ENCODE measurements around the gene RPS29. TPM values are rescaled to one million over a fixed set of nuclear protein-coding genes. Genes with fewer than 3 reads are reported as not detected.

The RPS29 gene
- total and polyA plus RNA-seq, 9 of the 15 experiments (the other 6 are each of a cell fraction or from before 2014, with no cell fraction given) = 1,545 to 5,012 (median 2,448) TPM

DNA sequence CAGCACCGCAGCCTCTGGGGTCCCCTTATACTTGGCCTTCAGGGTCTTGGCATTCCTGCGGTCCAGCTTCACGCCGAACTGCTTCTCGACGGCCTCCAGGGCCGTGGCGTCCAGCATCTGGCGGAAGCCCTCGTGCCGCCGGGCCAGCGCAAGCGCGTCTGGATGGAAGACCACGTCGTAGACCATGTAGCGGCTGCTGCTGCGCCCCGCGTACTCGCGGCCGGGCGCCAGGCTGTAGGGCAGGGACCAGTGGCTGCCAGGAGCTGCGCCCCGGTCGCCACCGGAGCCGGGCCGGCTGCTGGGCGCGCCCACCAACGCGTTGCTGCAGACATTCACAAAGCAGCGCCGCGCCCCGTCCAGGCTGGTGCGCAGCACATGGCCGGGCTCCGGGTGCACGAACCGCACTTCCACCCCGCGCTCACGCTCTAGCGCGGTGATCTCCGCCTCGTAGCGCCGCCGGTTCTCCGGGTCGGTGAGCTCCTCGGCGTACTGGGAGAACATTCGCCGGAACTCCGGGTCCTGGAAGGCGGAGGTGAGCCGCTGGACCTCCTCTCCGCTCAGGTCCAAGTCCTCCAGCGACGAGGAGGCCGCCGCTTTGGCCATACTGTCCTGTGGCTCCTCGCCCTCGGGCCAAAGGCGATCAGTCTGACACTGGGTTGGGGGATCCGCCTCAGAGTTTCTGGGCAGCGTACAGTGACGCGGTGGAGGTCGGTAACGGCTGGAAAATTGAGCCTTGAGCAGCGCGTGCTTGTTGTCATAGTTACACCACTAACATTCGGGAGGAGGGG lies 48.6 kb upstream of the RPS29 start, which contains the start of gene DNAAF2 (continued):
- TF ChIP-seq, protein P1, sequence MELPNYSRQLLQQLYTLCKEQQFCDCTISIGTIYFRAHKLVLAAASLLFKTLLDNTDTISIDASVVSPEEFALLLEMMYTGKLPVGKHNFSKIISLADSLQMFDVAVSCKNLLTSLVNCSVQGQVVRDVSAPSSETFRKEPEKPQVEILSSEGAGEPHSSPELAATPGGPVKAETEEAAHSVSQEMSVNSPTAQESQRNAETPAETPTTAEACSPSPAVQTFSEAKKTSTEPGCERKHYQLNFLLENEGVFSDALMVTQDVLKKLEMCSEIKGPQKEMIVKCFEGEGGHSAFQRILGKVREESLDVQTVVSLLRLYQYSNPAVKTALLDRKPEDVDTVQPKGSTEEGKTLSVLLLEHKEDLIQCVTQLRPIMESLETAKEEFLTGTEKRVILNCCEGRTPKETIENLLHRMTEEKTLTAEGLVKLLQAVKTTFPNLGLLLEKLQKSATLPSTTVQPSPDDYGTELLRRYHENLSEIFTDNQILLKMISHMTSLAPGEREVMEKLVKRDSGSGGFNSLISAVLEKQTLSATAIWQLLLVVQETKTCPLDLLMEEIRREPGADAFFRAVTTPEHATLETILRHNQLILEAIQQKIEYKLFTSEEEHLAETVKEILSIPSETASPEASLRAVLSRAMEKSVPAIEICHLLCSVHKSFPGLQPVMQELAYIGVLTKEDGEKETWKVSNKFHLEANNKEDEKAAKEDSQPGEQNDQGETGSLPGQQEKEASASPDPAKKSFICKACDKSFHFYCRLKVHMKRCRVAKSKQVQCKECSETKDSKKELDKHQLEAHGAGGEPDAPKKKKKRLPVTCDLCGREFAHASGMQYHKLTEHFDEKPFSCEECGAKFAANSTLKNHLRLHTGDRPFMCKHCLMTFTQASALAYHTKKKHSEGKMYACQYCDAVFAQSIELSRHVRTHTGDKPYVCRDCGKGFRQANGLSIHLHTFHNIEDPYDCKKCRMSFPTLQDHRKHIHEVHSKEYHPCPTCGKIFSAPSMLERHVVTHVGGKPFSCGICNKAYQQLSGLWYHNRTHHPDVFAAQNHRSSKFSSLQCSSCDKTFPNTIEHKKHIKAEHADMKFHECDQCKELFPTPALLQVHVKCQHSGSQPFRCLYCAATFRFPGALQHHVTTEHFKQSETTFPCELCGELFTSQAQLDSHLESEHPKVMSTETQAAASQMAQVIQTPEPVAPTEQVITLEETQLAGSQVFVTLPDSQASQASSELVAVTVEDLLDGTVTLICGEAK (IDR thresholded peaks at IDR 0.05) = no peak
- TF ChIP-seq, protein P1 (CRISPR knock-in tag; IDR thresholded peaks at IDR 0.05) = no peak
- no peak for TF ChIP-seq ZKSCAN3 (CRISPR knock-in tag; IDR thresholded peaks at IDR 0.05)
- peak; percentile 64; the same call in 1 of the 2 replicates for TF ChIP-seq L3MBTL2 (IDR thresholded peaks at IDR 0.05)
- TF ChIP-seq, protein P2, sequence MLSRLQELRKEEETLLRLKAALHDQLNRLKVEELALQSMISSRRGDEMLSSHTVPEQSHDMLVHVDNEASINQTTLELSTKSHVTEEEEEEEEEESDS (CRISPR knock-in tag; IDR thresholded peaks at IDR 0.05) = no peak
- peak in 1 of 2 experiments; percentile 58; a peak in 1 of 4 replicates for TF ChIP-seq TEAD1 (CRISPR knock-in tag; IDR thresholded peaks at IDR 0.05)
- no peak for TF ChIP-seq ZNF224 (CRISPR knock-in tag; IDR thresholded peaks at IDR 0.05)
- TF ChIP-seq TCF7L2 (IDR thresholded peaks at IDR 0.05; ENCODE audit: low read depth, low read length) = no peak
- no peak for TF ChIP-seq ZNF41 (CRISPR knock-in tag; conservative IDR thresholded peaks at IDR 0.05)
- 0 out of 2 replicates have a peak, but pooled peaks have one; percentile 12 for TF ChIP-seq MXI1 (IDR thresholded peaks at IDR 0.05; ENCODE audit: low read depth, low read length)
- no peak for TF ChIP-seq RUNX1 (IDR thresholded peaks at IDR 0.05; ENCODE audit: low read depth)
- TF ChIP-seq TCFL5 (CRISPR knock-in tag; conservative IDR thresholded peaks at IDR 0.05) = no peak
- TF ChIP-seq RBBP5 (IDR thresholded peaks at IDR 0.05; ENCODE audit: borderline replicate concordance, insufficient read depth, low read length, poor library complexity, severe bottlenecking) = peak; percentile 9
- no peak for TF ChIP-seq ZNF431 (CRISPR knock-in tag; IDR thresholded peaks at IDR 0.05)
- TF ChIP-seq, protein P3, sequence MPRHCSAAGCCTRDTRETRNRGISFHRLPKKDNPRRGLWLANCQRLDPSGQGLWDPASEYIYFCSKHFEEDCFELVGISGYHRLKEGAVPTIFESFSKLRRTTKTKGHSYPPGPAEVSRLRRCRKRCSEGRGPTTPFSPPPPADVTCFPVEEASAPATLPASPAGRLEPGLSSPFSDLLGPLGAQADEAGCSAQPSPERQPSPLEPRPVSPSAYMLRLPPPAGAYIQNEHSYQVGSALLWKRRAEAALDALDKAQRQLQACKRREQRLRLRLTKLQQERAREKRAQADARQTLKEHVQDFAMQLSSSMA (CRISPR knock-in tag; IDR thresholded peaks at IDR 0.05) = no peak
- TF ChIP-seq, protein P4, sequence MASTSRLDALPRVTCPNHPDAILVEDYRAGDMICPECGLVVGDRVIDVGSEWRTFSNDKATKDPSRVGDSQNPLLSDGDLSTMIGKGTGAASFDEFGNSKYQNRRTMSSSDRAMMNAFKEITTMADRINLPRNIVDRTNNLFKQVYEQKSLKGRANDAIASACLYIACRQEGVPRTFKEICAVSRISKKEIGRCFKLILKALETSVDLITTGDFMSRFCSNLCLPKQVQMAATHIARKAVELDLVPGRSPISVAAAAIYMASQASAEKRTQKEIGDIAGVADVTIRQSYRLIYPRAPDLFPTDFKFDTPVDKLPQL (IDR thresholded peaks at IDR 0.05; ENCODE audit: extremely low read depth, insufficient read length) = no peak
- no peak for TF ChIP-seq ZNF384 (IDR thresholded peaks at IDR 0.05; ENCODE audit: low read depth, low read length)
- TF ChIP-seq EHMT2 (IDR thresholded peaks at IDR 0.05) = no peak
